HG03378 (cell line): ENCODE data around the gene TSPAN7.

Experiments
- ATAC-seq: cut with Tn5 transposase; IDR thresholded peaks from one replicate; pipeline ENCODE4 v1.9.1; 2021; ENCODE audit warnings: mild to moderate bottlenecking, moderate library complexity; ENCODE audit not compliant: unreplicated experiment

TSPAN7 gene

GRCh38 chrX:38643903-38644302 lies 82.6 kb downstream of the TSPAN7 start:
- no peak for ATAC-seq

- ATAC-seq, result no peak
Measured at GRCh38 chrX:38646129-38646528, 84.8 kb downstream of the TSPAN7 start.

GRCh38 chrX:38649221-38649620 lies 87.9 kb downstream of the TSPAN7 start:
- no peak for ATAC-seq

GRCh38 chrX:38649674-38650647 lies 88.6 kb downstream of the TSPAN7 start:
- ATAC-seq, result no peak

- ATAC-seq, result peak; percentile 65
Measured at GRCh38 chrX:38651625-38652601, 90.6 kb downstream of the TSPAN7 start.

- ATAC-seq, result no peak
Measured at GRCh38 chrX:38652934-38653442, 91.6 kb downstream of the TSPAN7 start.

GRCh38 chrX:38654302-38654701 lies 93.0 kb downstream of the TSPAN7 start:
- no peak for ATAC-seq

- ATAC-seq, result no peak
Measured at GRCh38 chrX:38656350-38656915, 95.1 kb downstream of the TSPAN7 start.

- ATAC-seq, result peak; percentile 42
Measured at GRCh38 chrX:38657562-38657961, 96.2 kb downstream of the TSPAN7 start.

GRCh38 chrX:38660395-38661102 lies 99.2 kb downstream of the TSPAN7 start:
- ATAC-seq, result no peak

- no peak for ATAC-seq
Measured at GRCh38 chrX:38661103-38661441, 99.7 kb downstream of the TSPAN7 start.

GRCh38 chrX:38661561-38661960 lies 100.2 kb downstream of the TSPAN7 start:
- ATAC-seq, result no peak

GRCh38 chrX:38662640-38663039 lies 101.3 kb downstream of the TSPAN7 start:
- ATAC-seq, result no peak

- no peak for ATAC-seq
Measured at GRCh38 chrX:38664285-38664684, 102.9 kb downstream of the TSPAN7 start.

GRCh38 chrX:38666909-38667308 lies 105.6 kb downstream of the TSPAN7 start:
- ATAC-seq, result no peak

GRCh38 chrX:38668771-38669170 lies 107.4 kb downstream of the TSPAN7 start:
- no peak for ATAC-seq

GRCh38 chrX:38669428-38669827 lies 108.1 kb downstream of the TSPAN7 start:
- ATAC-seq, result no peak

- no peak for ATAC-seq
Measured at GRCh38 chrX:38672646-38673045, 111.3 kb downstream of the TSPAN7 start.

GRCh38 chrX:38675856-38676255 lies 114.5 kb downstream of the TSPAN7 start:
- ATAC-seq, result no peak

GRCh38 chrX:38678183-38678582 lies 116.8 kb downstream of the TSPAN7 start:
- ATAC-seq, result no peak
